Loucy (cell line): ENCODE measurements around the gene CLIC6.
A peak's percentile ranks its signal among the peaks of the same experiment; 100 is the strongest.

Source experiments
- H2AFZ ChIP-seq: fragments of 200-600 bp; sonication (generic); 2 replicates; pipeline ENCODE4 v1.6.0; 2016; ENCODE audit warnings: antibody characterized with exemption, mild to moderate bottlenecking, low read length, moderate library complexity
- H3F3A ChIP-seq: fragments of 200-600 bp; 2 replicates; pipeline ENCODE4 v1.6.0; 2016; ENCODE audit warnings: antibody characterized with exemption, low read depth, mild to moderate bottlenecking
- H3K27me3 ChIP-seq: fragments of 200-600 bp; sonication (generic); 2 replicates; pipeline ENCODE4 v1.6.1; 2014; ENCODE audit warnings: low read length, mild to moderate bottlenecking; ENCODE audit not compliant: insufficient read depth, poor library complexity, severe bottlenecking
- H3K36me3 ChIP-seq: fragments of 200-600 bp; sonication (generic); 2 replicates; pipeline ENCODE4 v1.6.1; 2016; ENCODE audit warnings: low read length; ENCODE audit not compliant: insufficient read depth
- H3K4me1 ChIP-seq: fragments of 200-600 bp; sonication (generic); 2 replicates; pipeline ENCODE4 v1.5.1; 2014; ENCODE audit warnings: low read length, mild to moderate bottlenecking; ENCODE audit not compliant: insufficient read depth, poor library complexity, severe bottlenecking
- H3K4me2 ChIP-seq: fragments of 200-600 bp; sonication (generic); 2 replicates; pipeline ENCODE4 v1.6.0; 2014; ENCODE audit warnings: antibody characterized with exemption, low read length, low read depth, mild to moderate bottlenecking; ENCODE audit not compliant: poor library complexity, severe bottlenecking
- H3K4me3 ChIP-seq: fragments of 200-600 bp; sonication (generic); 2 replicates; pipeline ENCODE4 v1.5.1; 2014; ENCODE audit warnings: low read length, mild to moderate bottlenecking, mixed read lengths; ENCODE audit not compliant: poor library complexity, severe bottlenecking
- H3K79me2 ChIP-seq: fragments of 200-600 bp; sonication (generic); 2 replicates; pipeline ENCODE4 v1.6.1; 2014; ENCODE audit warnings: low read length; ENCODE audit not compliant: insufficient read depth
- H3K9ac ChIP-seq: fragments of 200-600 bp; sonication (generic); 2 replicates; pipeline ENCODE4 v1.6.0; 2014; ENCODE audit warnings: mild to moderate bottlenecking, low read depth, low read length, moderate library complexity; ENCODE audit not compliant: poor library complexity, severe bottlenecking
- H3K9me2 ChIP-seq: fragments of 200-600 bp; sonication (generic); replicated peaks from 2 replicates; pipeline ENCODE4 v1.6.1; 2016; ENCODE audit warnings: low read depth, low read length, mixed read lengths
- H3K9me3 ChIP-seq: fragments of 200-600 bp; sonication (generic); 2 replicates; pipeline ENCODE4 v1.6.1; 2014; ENCODE audit warnings: mild to moderate bottlenecking, antibody characterized with exemption, low read length, low read depth; ENCODE audit not compliant: insufficient read depth
- H4K20me1 ChIP-seq: fragments of 200-600 bp; sonication (generic); 2 replicates; pipeline ENCODE4 v1.6.0; 2014; ENCODE audit warnings: antibody characterized with exemption, low read length, mild to moderate bottlenecking; ENCODE audit not compliant: insufficient read depth, poor library complexity, severe bottlenecking
- EZH2phosphoT487 ChIP-seq: fragments of 200-600 bp; IDR thresholded peaks from 2 replicates; pipeline ENCODE4 v1.6.1; 2018; ENCODE audit warnings: antibody characterized with exemption, mild to moderate bottlenecking, moderate library complexity, borderline replicate concordance
- TF ChIP-seq, protein P1 (sequence below): fragments of 200-600 bp; sonication (generic); conservative IDR thresholded peaks from 2 replicates; pipeline ENCODE4 v1.5.1; 2014; ENCODE audit warnings: mild to moderate bottlenecking, antibody characterized with exemption, low read length

The CLIC6 gene

DNA sequence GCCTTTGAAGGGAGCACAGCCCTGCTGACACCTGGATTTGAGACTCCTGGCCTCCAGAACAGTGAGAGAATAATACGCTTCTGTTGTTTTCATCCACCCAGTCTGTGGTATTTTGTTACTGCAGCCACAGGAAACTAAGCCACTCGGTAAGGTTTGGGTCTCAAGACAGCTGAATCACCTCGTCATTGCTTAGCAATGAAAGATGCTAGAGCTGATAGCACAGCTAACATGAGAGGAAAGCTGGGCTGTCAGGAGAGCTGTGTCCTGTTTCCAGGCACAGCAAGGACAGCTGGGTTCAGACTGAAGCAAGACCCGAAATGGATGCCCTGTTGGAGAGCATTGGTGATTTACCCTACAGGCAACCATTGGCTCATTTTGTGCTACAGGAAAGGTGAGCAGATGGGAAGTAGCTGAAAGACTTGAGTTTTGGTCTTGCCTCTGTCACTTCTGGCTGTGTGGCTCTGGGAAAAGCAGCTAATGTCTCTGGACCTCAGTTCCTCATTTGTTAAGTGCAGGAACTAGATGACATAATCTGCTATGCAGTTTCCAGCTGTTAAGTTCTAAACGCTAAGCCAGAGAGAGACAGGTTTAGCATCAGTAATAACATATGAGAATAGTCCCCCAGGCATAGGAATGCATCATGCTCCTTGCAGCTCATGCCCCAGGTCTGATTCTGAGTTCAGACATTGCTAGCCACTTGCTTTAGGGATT lies 58.0 kb downstream of the CLIC6 start:
- H3K4me2 ChIP-seq, result peak overlapping the region; percentile 18
- H4K20me1 ChIP-seq, result no peaks in the 10 kb centered on the region
- no peak overlapping the region for H3K4me3 ChIP-seq
- no peak overlapping the region for H2AFZ ChIP-seq
- no peaks in the 10 kb centered on the region for H3K79me2 ChIP-seq
- no peaks in the 10 kb centered on the region for H3K36me3 ChIP-seq
- TF ChIP-seq, protein P1, sequence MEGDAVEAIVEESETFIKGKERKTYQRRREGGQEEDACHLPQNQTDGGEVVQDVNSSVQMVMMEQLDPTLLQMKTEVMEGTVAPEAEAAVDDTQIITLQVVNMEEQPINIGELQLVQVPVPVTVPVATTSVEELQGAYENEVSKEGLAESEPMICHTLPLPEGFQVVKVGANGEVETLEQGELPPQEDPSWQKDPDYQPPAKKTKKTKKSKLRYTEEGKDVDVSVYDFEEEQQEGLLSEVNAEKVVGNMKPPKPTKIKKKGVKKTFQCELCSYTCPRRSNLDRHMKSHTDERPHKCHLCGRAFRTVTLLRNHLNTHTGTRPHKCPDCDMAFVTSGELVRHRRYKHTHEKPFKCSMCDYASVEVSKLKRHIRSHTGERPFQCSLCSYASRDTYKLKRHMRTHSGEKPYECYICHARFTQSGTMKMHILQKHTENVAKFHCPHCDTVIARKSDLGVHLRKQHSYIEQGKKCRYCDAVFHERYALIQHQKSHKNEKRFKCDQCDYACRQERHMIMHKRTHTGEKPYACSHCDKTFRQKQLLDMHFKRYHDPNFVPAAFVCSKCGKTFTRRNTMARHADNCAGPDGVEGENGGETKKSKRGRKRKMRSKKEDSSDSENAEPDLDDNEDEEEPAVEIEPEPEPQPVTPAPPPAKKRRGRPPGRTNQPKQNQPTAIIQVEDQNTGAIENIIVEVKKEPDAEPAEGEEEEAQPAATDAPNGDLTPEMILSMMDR, result no peak
- no peak for TF ChIP-seq EZH2phosphoT487
- H3K9ac ChIP-seq, result no peak overlapping the region
- H3K4me1 ChIP-seq, result peaks cover 8% of the 10 kb centered on the region
- no peaks in the 10 kb centered on the region for H3K9me3 ChIP-seq
- H3F3A ChIP-seq, result no peaks in the 10 kb centered on the region
- no peaks in the 10 kb centered on the region for H3K9me2 ChIP-seq
- no peaks in the 10 kb centered on the region for H3K27me3 ChIP-seq

DNA sequence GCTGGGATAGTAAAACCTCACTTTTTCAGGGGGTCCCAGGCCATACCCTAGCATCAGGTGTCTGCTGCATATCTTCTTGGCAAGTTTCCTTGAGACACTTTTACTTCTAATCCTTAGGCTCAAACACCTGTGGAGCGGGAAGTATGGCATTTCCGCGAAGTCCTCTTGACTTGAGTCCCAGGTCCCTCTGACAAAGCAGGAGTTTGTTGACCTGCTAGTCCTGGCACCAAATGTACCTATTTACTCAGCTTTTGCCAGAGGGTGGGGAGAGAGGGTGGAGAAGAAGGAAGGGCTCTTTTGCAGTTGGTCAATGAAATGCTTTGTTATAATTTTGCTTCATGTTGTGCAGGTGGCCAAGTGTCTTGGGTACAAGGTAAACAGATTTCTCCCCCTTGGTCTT lies 59.7 kb downstream of the CLIC6 start:
- Histone ChIP-seq H3K36me3 (no peaks in the 10 kb centered on the region), H2AFZ (no peak overlapping the region), H3K9me3 (no peaks in the 10 kb centered on the region), H4K20me1 (no peaks in the 10 kb centered on the region), H3K9me2 (no peaks in the 10 kb centered on the region), H3F3A (no peaks in the 10 kb centered on the region), H3K4me2 (no peak overlapping the region), H3K79me2 (no peaks in the 10 kb centered on the region), H3K9ac (no peak overlapping the region), H3K4me1 (peaks cover 8% of the 10 kb centered on the region), H3K27me3 (no peaks in the 10 kb centered on the region), H3K4me3 (no peak overlapping the region)
- TF ChIP-seq, protein P1, result no peak
- TF ChIP-seq EZH2phosphoT487, result no peak

GRCh38 chr21:34730194-34730593 lies 61.4 kb downstream of the CLIC6 start:
- Histone ChIP-seq H3F3A (no peaks in the 10 kb centered on the region), H3K9me3 (no peaks in the 10 kb centered on the region)

More at GRCh38 chr21:34730194-34730593, 61.4 kb downstream of the CLIC6 start:
- no peaks in the 10 kb centered on the region for H3K27me3 ChIP-seq
- no peak overlapping the region for H2AFZ ChIP-seq
- TF ChIP-seq, protein P1, result no peak
- TF ChIP-seq EZH2phosphoT487, result no peak
- H4K20me1 ChIP-seq, result no peaks in the 10 kb centered on the region
- H3K9ac ChIP-seq, result no peak overlapping the region
- H3K79me2 ChIP-seq, result no peaks in the 10 kb centered on the region
- no peak overlapping the region for H3K4me3 ChIP-seq
- H3K9me2 ChIP-seq, result no peaks in the 10 kb centered on the region
- no peak overlapping the region for H3K4me2 ChIP-seq
- H3K4me1 ChIP-seq, result peaks cover 8% of the 10 kb centered on the region
- no peaks in the 10 kb centered on the region for H3K36me3 ChIP-seq
